GM23338 (cell line): Measurements from ENCODE around the gene STOML3. TPM values are rescaled to one million over a fixed set of nuclear protein-coding genes. Genes with fewer than 3 reads are reported as not detected.

Source experiments
- ATAC-seq: fragments of 200-7000 bp; cut with Tn5 transposase; 3 replicates; pipeline ENCODE4 v1.9.1; 2020
- DNase-seq: peaks from one replicate; pipeline ENCODE4 v3.0.0-alpha.2; 2015; ENCODE audit warnings: low spot score
- H2AFZ ChIP-seq: fragments of 200-600 bp; sonication (generic); 2 replicates; pipeline ENCODE4 v1.8.0; 2016; ENCODE audit warnings: antibody characterized with exemption, mild to moderate bottlenecking, moderate library complexity
- H3F3A ChIP-seq: fragments of 200-600 bp; sonication (generic); replicated peaks from 2 replicates; pipeline ENCODE4 v1.8.0; 2017; ENCODE audit warnings: antibody characterized with exemption, mixed run types, low read depth
- H3K27ac ChIP-seq: fragments of 200-600 bp; sonication (generic); 2 replicates; pipeline ENCODE4 v1.6.1; 2016; ENCODE audit warnings: low read depth
- H3K27me3 ChIP-seq: fragments of 200-600 bp; sonication (generic); 2 replicates; pipeline ENCODE4 v1.8.0; 2016; ENCODE audit warnings: mild to moderate bottlenecking, mixed run types, moderate library complexity; ENCODE audit not compliant: insufficient read depth
- H3K36me3 ChIP-seq: fragments of 200-600 bp; sonication (generic); 2 replicates; pipeline ENCODE4 v1.8.0; 2016; ENCODE audit warnings: mild to moderate bottlenecking; ENCODE audit not compliant: insufficient read depth
- H3K4me1 ChIP-seq: fragments of 200-600 bp; sonication (generic); 2 replicates; pipeline ENCODE4 v1.8.0; 2016; ENCODE audit warnings: mild to moderate bottlenecking, moderate library complexity; ENCODE audit not compliant: insufficient read depth
- H3K4me2 ChIP-seq: fragments of 200-600 bp; sonication (generic); 2 replicates; pipeline ENCODE4 v1.7.1; 2017; ENCODE audit warnings: mixed run types
- H3K4me3 ChIP-seq: fragments of 200-600 bp; sonication (generic); 2 replicates; pipeline ENCODE4 v1.6.1; 2016; ENCODE audit warnings: mixed run types
- H3K79me2 ChIP-seq: fragments of 200-600 bp; sonication (generic); replicated peaks from 2 replicates; pipeline ENCODE4 v1.8.0; 2017; ENCODE audit warnings: mild to moderate bottlenecking; ENCODE audit not compliant: insufficient read depth
- H3K9me2 ChIP-seq: fragments of 200-600 bp; sonication (generic); 2 replicates; pipeline ENCODE4 v1.8.0; 2017; ENCODE audit not compliant: insufficient read depth
- H4K20me1 ChIP-seq: fragments of 200-600 bp; sonication (generic); replicated peaks from 2 replicates; pipeline ENCODE4 v1.8.0; 2017; ENCODE audit warnings: mild to moderate bottlenecking; ENCODE audit not compliant: insufficient read depth
- H3K27ac Mint-ChIP-seq: 2 replicates; pipeline ENCODE4 v1.8.0; 2020; ENCODE audit warnings: inconsistent platforms, mild to moderate bottlenecking, moderate library complexity, mixed read lengths
- H3K27me3 Mint-ChIP-seq: 3 replicates; pipeline ENCODE4 v1.8.0; 2022; ENCODE audit warnings: low read depth, mild to moderate bottlenecking, moderate library complexity, mixed read lengths, inconsistent platforms; ENCODE audit not compliant: insufficient read depth, poor library complexity
- H3K36me3 Mint-ChIP-seq: 3 replicates; pipeline ENCODE4 v1.8.0; 2021; ENCODE audit warnings: low read depth, mild to moderate bottlenecking, inconsistent platforms, moderate library complexity, mixed read lengths
- H3K4me1 Mint-ChIP-seq: 3 replicates; pipeline ENCODE4 v1.8.0; 2020; ENCODE audit warnings: mild to moderate bottlenecking, inconsistent platforms, mixed read lengths
- H3K4me3 Mint-ChIP-seq: 3 replicates; pipeline ENCODE4 v1.8.0; 2021; ENCODE audit warnings: moderate library complexity, mild to moderate bottlenecking, inconsistent platforms, mixed read lengths
- H3K9me3 Mint-ChIP-seq: 3 replicates; pipeline ENCODE4 v1.8.0; 2020; ENCODE audit warnings: moderate library complexity, mild to moderate bottlenecking, inconsistent platforms, mixed read lengths
- CREB1 ChIP-seq: fragments of 250-450 bp; sonication (Bioruptor Pico); IDR thresholded peaks from 2 replicates; pipeline ENCODE4 v1.5.0; 2020; ENCODE audit warnings: low read depth, mild to moderate bottlenecking, moderate library complexity
- EZH2 ChIP-seq: fragments of 200-600 bp; sonication (generic); IDR thresholded peaks from one replicate; pipeline ENCODE4 v1.8.0; 2017; ENCODE audit warnings: antibody characterized with exemption, mild to moderate bottlenecking, low read depth; ENCODE audit not compliant: unreplicated experiment
- EZH2phosphoT487 ChIP-seq: fragments of 200-600 bp; sonication (generic); IDR thresholded peaks from one replicate; pipeline ENCODE4 v1.8.1; 2018; ENCODE audit warnings: antibody characterized with exemption; ENCODE audit not compliant: unreplicated experiment
- JUNB ChIP-seq: IDR thresholded peaks from one replicate; pipeline ENCODE4 v1.6.1; 2016; ENCODE audit warnings: antibody characterized with exemption; ENCODE audit not compliant: unreplicated experiment
- NANOG ChIP-seq: IDR thresholded peaks from 2 replicates; pipeline ENCODE4 v1.6.1; 2016; ENCODE audit warnings: antibody characterized with exemption, borderline replicate concordance
- POLR2AphosphoS5 ChIP-seq: IDR thresholded peaks from 2 replicates; pipeline ENCODE4 v1.6.1; 2016; ENCODE audit warnings: antibody characterized with exemption, low read depth
- STAT1 ChIP-seq: IDR thresholded peaks from one replicate; pipeline ENCODE4 v1.6.1; 2016; ENCODE audit warnings: antibody characterized with exemption; ENCODE audit not compliant: unreplicated experiment
- ZNF114 ChIP-seq: fragments of 250-450 bp; sonication (Bioruptor Pico); IDR thresholded peaks from 2 replicates; pipeline ENCODE4 v1.5.0; 2020; ENCODE audit warnings: mild to moderate bottlenecking, moderate library complexity
- ZNF331 ChIP-seq: fragments of 250-450 bp; sonication (Bioruptor Pico); IDR thresholded peaks from 2 replicates; pipeline ENCODE4 v1.5.0; 2020; ENCODE audit warnings: low read depth, mild to moderate bottlenecking, moderate library complexity
- polyA plus RNA-seq: library from polyadenylated mRNA; unstranded; fragments of >200 nt; fragmentation: Nextera tagmentation; extraction: Ambion mirVana; gene quantifications from 2 replicates; pipeline ENCODE4 v1.2.1, GENCODE V29; 2016
- total RNA-seq: library from RNA; depleted of rRNA; stranded (reverse); fragments of >200 nt; shearing (Covaris generic); gene quantifications from 2 replicates; pipeline ENCODE4 v1.2.3, GENCODE V29; 2014
- TF ChIP-seq, protein P1 (sequence below): IDR thresholded peaks from one replicate; pipeline ENCODE4 v1.6.1; 2018; ENCODE audit warnings: antibody characterized with exemption; ENCODE audit not compliant: unreplicated experiment
- TF ChIP-seq, protein P2 (sequence below): fragments of 250-450 bp; sonication (Bioruptor Pico); IDR thresholded peaks from 2 replicates; pipeline ENCODE4 v1.5.0; 2020; ENCODE audit warnings: mild to moderate bottlenecking, moderate library complexity
- TF ChIP-seq, protein P3 (sequence below): IDR thresholded peaks from 2 replicates; pipeline ENCODE4 v1.6.1; 2016; ENCODE audit warnings: antibody characterized with exemption
- TF ChIP-seq, protein P4 (sequence below), 2 experiments: fragments of 200-600 bp in 1 of 2; sonication (generic) in 1 of 2; conservative IDR thresholded peaks; 2 replicates each; pipeline versions ENCODE4 v1.5.1 to v1.6.1; 2016 to 2017; ENCODE audit warnings: antibody characterized with exemption in 2 of 2, low read depth in 2 of 2, mild to moderate bottlenecking in 2 of 2, moderate library complexity in 1 of 2

Gene STOML3
- total and polyA plus RNA-seq, 2 experiments from 2014 or later: not detected

- no peak for DNase-seq
- H4K20me1 ChIP-seq: no peaks in the 10 kb centered on the region
- no peak for ATAC-seq
- Mint-ChIP-seq H3K27me3 (no peaks in the 10 kb centered on the region), H3K4me3 (no peak overlapping the region), H3K36me3 (no peaks in the 10 kb centered on the region), H3K4me1 (peaks cover 14% of the 10 kb centered on the region), H3K27ac (no peak overlapping the region), H3K9me3 (no peaks in the 10 kb centered on the region)
- H2AFZ ChIP-seq: no peak overlapping the region
- no peak overlapping the region for H3K27ac ChIP-seq
- H3K4me1 ChIP-seq: no peaks in the 10 kb centered on the region
- peaks cover 6% of the 10 kb centered on the region for H3K9me2 ChIP-seq
- no peak overlapping the region for H3K4me3 ChIP-seq
- H3K36me3 ChIP-seq: no peaks in the 10 kb centered on the region
- no peak overlapping the region for H3K4me2 ChIP-seq
- TF ChIP-seq STAT1 (no peak), JUNB (no peak), POLR2AphosphoS5 (no peak), EZH2phosphoT487 (no peak), EZH2 (no peak), ZNF114 (no peak), ZNF331 (CRISPR knock-in tag) (no peak), NANOG (no peak), CREB1 (no peak)
- TF ChIP-seq, protein P1, sequence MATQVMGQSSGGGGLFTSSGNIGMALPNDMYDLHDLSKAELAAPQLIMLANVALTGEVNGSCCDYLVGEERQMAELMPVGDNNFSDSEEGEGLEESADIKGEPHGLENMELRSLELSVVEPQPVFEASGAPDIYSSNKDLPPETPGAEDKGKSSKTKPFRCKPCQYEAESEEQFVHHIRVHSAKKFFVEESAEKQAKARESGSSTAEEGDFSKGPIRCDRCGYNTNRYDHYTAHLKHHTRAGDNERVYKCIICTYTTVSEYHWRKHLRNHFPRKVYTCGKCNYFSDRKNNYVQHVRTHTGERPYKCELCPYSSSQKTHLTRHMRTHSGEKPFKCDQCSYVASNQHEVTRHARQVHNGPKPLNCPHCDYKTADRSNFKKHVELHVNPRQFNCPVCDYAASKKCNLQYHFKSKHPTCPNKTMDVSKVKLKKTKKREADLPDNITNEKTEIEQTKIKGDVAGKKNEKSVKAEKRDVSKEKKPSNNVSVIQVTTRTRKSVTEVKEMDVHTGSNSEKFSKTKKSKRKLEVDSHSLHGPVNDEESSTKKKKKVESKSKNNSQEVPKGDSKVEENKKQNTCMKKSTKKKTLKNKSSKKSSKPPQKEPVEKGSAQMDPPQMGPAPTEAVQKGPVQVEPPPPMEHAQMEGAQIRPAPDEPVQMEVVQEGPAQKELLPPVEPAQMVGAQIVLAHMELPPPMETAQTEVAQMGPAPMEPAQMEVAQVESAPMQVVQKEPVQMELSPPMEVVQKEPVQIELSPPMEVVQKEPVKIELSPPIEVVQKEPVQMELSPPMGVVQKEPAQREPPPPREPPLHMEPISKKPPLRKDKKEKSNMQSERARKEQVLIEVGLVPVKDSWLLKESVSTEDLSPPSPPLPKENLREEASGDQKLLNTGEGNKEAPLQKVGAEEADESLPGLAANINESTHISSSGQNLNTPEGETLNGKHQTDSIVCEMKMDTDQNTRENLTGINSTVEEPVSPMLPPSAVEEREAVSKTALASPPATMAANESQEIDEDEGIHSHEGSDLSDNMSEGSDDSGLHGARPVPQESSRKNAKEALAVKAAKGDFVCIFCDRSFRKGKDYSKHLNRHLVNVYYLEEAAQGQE: no peak
- TF ChIP-seq, protein P2, sequence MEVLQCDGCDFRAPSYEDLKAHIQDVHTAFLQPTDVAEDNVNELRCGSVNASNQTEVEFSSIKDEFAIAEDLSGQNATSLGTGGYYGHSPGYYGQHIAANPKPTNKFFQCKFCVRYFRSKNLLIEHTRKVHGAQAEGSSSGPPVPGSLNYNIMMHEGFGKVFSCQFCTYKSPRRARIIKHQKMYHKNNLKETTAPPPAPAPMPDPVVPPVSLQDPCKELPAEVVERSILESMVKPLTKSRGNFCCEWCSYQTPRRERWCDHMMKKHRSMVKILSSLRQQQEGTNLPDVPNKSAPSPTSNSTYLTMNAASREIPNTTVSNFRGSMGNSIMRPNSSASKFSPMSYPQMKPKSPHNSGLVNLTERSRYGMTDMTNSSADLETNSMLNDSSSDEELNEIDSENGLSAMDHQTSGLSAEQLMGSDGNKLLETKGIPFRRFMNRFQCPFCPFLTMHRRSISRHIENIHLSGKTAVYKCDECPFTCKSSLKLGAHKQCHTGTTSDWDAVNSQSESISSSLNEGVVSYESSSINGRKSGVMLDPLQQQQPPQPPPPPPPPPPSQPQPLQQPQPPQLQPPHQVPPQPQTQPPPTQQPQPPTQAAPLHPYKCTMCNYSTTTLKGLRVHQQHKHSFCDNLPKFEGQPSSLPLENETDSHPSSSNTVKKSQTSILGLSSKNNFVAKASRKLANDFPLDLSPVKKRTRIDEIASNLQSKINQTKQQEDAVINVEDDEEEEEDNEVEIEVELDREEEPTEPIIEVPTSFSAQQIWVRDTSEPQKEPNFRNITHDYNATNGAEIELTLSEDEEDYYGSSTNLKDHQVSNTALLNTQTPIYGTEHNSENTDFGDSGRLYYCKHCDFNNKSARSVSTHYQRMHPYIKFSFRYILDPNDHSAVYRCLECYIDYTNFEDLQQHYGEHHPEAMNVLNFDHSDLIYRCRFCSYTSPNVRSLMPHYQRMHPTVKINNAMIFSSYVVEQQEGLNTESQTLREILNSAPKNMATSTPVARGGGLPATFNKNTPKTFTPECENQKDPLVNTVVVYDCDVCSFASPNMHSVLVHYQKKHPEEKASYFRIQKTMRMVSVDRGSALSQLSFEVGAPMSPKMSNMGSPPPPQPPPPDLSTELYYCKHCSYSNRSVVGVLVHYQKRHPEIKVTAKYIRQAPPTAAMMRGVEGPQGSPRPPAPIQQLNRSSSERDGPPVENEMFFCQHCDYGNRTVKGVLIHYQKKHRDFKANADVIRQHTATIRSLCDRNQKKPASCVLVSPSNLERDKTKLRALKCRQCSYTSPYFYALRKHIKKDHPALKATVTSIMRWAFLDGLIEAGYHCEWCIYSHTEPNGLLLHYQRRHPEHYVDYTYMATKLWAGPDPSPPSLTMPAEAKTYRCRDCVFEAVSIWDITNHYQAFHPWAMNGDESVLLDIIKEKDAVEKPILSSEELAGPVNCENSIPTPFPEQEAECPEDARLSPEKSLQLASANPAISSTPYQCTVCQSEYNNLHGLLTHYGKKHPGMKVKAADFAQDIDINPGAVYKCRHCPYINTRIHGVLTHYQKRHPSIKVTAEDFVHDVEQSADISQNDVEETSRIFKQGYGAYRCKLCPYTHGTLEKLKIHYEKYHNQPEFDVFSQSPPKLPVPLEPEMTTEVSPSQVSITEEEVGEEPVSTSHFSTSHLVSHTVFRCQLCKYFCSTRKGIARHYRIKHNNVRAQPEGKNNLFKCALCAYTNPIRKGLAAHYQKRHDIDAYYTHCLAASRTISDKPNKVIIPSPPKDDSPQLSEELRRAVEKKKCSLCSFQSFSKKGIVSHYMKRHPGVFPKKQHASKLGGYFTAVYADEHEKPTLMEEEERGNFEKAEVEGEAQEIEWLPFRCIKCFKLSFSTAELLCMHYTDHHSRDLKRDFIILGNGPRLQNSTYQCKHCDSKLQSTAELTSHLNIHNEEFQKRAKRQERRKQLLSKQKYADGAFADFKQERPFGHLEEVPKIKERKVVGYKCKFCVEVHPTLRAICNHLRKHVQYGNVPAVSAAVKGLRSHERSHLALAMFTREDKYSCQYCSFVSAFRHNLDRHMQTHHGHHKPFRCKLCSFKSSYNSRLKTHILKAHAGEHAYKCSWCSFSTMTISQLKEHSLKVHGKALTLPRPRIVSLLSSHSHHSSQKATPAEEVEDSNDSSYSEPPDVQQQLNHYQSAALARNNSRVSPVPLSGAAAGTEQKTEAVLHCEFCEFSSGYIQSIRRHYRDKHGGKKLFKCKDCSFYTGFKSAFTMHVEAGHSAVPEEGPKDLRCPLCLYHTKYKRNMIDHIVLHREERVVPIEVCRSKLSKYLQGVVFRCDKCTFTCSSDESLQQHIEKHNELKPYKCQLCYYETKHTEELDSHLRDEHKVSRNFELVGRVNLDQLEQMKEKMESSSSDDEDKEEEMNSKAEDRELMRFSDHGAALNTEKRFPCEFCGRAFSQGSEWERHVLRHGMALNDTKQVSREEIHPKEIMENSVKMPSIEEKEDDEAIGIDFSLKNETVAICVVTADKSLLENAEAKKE: no peak
- TF ChIP-seq, protein P3, sequence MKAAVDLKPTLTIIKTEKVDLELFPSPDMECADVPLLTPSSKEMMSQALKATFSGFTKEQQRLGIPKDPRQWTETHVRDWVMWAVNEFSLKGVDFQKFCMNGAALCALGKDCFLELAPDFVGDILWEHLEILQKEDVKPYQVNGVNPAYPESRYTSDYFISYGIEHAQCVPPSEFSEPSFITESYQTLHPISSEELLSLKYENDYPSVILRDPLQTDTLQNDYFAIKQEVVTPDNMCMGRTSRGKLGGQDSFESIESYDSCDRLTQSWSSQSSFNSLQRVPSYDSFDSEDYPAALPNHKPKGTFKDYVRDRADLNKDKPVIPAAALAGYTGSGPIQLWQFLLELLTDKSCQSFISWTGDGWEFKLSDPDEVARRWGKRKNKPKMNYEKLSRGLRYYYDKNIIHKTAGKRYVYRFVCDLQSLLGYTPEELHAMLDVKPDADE: no peak
- TF ChIP-seq, protein P4, sequence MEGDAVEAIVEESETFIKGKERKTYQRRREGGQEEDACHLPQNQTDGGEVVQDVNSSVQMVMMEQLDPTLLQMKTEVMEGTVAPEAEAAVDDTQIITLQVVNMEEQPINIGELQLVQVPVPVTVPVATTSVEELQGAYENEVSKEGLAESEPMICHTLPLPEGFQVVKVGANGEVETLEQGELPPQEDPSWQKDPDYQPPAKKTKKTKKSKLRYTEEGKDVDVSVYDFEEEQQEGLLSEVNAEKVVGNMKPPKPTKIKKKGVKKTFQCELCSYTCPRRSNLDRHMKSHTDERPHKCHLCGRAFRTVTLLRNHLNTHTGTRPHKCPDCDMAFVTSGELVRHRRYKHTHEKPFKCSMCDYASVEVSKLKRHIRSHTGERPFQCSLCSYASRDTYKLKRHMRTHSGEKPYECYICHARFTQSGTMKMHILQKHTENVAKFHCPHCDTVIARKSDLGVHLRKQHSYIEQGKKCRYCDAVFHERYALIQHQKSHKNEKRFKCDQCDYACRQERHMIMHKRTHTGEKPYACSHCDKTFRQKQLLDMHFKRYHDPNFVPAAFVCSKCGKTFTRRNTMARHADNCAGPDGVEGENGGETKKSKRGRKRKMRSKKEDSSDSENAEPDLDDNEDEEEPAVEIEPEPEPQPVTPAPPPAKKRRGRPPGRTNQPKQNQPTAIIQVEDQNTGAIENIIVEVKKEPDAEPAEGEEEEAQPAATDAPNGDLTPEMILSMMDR (conservative IDR thresholded peaks at IDR 0.05; ENCODE audit: low read depth in 2 of 2): no peak
- no peaks in the 10 kb centered on the region for H3K79me2 ChIP-seq
- H3F3A ChIP-seq: no peaks in the 10 kb centered on the region
- no peaks in the 10 kb centered on the region for H3K27me3 ChIP-seq
Observed at GRCh38 chr13:38952827-38953226, 37.8 kb downstream of the STOML3 start.
